HG03159 (cell line): ENCODE results near the gene SMG1.
A peak's percentile ranks its signal among the peaks of the same experiment; 100 is the strongest.
"Not testable (repeated sequence)": the region's sequence is repeated elsewhere in the genome, so short reads cannot be mapped to it uniquely, and the experiment has no call there.

Source experiments
- ATAC-seq: cut with Tn5 transposase; IDR thresholded peaks from one replicate; pipeline ENCODE4 v1.9.1; 2021; ENCODE audit warnings: mild to moderate bottlenecking, moderate library complexity; ENCODE audit not compliant: unreplicated experiment

The SMG1 gene

GRCh38 chr16:18801145-18801972 is 124.8 kb downstream of the SMG1 start, which contains the start of gene ARL6IP1:
ARL6IP1 (minus strand) TSS chr16:18801549; CDS start chr16:18801466, 83 bp downstream.
- peak; percentile 92 for ATAC-seq

GRCh38 chr16:18800775-18801144 is 125.4 kb downstream of the SMG1 start:
- no peak for ATAC-seq

- ATAC-seq = no peak
Measured at GRCh38 chr16:18800293-18800692, 125.9 kb downstream of the SMG1 start.

GRCh38 chr16:18799500-18799899 is 126.7 kb downstream of the SMG1 start:
- ATAC-seq = no peak

GRCh38 chr16:18797746-18798145 is 128.5 kb downstream of the SMG1 start:
- ATAC-seq = no peak

GRCh38 chr16:18796377-18796776 is 129.8 kb downstream of the SMG1 start:
- ATAC-seq = no peak

- no peak for ATAC-seq
Measured at GRCh38 chr16:18792836-18793433, 133.3 kb downstream of the SMG1 start.

- peak; percentile 88 for ATAC-seq
Measured at GRCh38 chr16:18789850-18790706, 136.1 kb downstream of the SMG1 start, which contains the start of gene RPS15A. RPS15A (minus strand) TSS chr16:18790334; CDS start chr16:18789113, 1,221 bp downstream.

GRCh38 chr16:18789515-18789849 is 136.7 kb downstream of the SMG1 start:
- no peak for ATAC-seq

GRCh38 chr16:18788828-18789514 is 137.2 kb downstream of the SMG1 start:
- no peak for ATAC-seq

- ATAC-seq = no peak
Measured at GRCh38 chr16:18784917-18785623, 141.1 kb downstream of the SMG1 start.

GRCh38 chr16:18783430-18784341 is 142.5 kb downstream of the SMG1 start:
- no peak for ATAC-seq

- ATAC-seq = no peak
Measured at GRCh38 chr16:18782697-18783429, 143.3 kb downstream of the SMG1 start.

GRCh38 chr16:18781232-18781631 is 145.0 kb downstream of the SMG1 start:
- ATAC-seq = not testable (repeated sequence)

- ATAC-seq = not testable (repeated sequence)
Measured at GRCh38 chr16:18780460-18781026, 145.7 kb downstream of the SMG1 start.

- not testable (repeated sequence) for ATAC-seq
Measured at GRCh38 chr16:18777664-18778063, 148.5 kb downstream of the SMG1 start.

GRCh38 chr16:18776334-18776733 is 149.9 kb downstream of the SMG1 start:
- not testable (repeated sequence) for ATAC-seq

- ATAC-seq = not testable (repeated sequence)
Measured at GRCh38 chr16:18774651-18775050, 151.6 kb downstream of the SMG1 start.
